HG02840 (cell line): Measurements from ENCODE around the gene CD300LF.
A peak's percentile ranks its signal among the peaks of the same experiment; 100 is the strongest.

Experiments
- ATAC-seq: cut with Tn5 transposase; IDR thresholded peaks from one replicate; pipeline ENCODE4 v1.9.1; 2021; ENCODE audit warnings: mild to moderate bottlenecking, moderate library complexity, moderate number of reproducible peaks; ENCODE audit not compliant: unreplicated experiment, low FRiP score

CD300LF gene

DNA sequence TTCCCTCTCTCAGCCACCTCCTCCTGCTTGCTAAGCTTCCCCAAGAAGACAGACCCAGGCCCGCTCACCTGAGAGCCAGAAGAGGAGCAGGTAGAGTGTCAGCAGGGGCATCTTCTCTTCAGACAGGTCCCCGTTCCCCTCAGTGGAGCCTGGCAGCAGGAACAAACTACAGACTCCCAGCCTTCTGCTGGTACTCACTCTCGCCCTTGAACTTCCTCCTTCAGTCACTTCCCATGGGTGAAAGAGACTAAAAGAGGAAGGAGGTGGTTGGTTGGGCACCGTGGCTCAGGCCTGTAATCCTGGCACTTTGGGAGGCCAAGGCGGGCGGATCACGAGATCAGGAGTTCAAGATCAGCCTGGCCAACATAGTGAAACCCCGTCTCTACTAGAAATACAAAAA is at the start of gene CD300LF:
Gene CD300LF (minus strand): TSS at position 168 of the 400 bp plus-strand sequence. CDS start 57 bp downstream, at position 111.
- ATAC-seq: no peak

DNA sequence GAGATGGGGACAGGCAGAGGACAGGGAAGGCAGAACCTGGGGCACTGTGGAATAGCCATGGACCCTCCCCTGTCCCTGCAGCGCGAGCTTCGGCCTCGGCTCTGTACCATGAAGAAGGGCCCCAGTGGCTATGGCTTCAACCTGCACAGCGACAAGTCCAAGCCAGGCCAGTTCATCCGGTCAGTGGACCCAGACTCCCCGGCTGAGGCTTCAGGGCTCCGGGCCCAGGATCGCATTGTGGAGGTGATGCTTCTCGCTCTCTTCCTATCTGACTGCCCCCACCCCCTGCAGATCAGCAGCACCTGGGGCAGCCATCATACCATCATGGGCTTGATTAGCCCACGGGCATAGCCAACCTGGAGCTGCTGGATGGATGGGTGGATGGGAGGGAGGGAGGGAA is 49.2 kb upstream of the CD300LF start:
- ATAC-seq: no peak

DNA sequence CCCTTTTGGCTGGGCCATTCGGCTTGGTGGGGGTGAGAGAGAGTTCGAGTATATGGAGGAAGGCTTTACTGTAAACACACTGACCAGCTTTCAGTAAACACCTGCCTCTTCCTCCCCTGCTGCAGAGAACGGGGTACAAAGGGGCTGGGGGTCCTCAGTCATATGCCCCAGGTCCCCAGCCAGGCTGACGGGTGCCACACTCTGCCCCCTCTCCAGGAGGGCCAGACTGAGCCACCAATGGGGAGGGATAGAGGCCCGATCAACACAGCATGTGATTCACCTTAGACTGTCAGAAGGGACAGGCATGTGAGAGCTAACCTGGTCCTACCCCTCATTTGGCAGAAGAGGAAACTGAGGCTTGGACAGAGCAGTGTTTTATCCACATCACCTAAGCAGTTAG is 48.7 kb upstream of the CD300LF start:
- ATAC-seq: no peak

DNA sequence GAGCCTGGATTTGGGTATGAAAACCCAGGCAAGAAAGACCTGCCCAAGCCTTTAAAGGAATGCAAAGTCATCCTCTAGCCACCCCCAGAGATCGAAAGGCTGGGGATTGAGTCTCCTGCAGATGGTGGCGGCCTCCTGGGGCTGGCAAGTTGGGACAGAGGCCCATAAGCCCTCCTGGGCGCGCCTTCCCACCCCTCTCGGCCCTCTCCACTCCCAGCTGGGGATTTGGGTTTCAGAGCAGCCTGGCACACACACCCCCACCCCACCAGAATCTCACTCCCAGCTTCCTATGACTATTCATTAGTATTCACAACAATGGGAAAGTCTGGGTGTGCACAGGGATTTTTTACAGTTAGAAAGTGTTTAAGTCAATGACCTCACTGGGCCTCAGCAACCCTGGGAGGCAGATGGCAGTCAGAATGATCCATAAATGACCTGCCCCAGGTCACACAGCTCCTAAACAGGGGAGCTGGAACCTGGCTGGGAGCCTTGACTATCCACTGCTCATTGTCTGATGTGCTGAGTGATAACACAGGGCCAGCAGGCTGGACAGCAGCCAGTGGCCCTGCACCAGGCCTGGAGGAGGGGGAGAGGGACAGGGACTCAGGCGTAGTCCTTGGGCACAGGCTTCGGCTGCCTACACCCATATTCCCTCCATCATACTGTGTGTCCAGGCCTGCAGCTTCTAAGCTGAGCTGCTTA is 47.8 kb upstream of the CD300LF start:
- ATAC-seq: no peak

DNA sequence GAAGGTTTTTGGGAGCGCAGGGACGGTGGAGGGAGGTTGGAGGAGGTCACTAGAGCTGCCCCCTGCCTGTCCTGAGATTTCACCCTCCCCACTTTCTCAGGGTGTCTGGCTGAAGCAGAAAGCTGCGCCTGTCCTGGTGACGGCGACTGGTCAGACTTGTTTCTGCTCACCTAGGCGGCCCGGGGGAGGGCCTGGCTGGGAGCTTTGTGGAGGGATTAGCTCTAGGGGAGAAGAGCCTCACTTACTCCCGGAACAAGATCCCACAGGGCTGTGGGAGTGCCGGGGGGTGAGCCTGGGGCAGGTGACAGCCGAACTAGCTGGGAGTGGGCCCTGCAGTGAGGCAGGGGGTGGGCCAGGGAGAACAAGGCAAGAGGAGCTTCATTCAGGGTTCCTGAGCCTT is 47.2 kb upstream of the CD300LF start:
- no peak for ATAC-seq

DNA sequence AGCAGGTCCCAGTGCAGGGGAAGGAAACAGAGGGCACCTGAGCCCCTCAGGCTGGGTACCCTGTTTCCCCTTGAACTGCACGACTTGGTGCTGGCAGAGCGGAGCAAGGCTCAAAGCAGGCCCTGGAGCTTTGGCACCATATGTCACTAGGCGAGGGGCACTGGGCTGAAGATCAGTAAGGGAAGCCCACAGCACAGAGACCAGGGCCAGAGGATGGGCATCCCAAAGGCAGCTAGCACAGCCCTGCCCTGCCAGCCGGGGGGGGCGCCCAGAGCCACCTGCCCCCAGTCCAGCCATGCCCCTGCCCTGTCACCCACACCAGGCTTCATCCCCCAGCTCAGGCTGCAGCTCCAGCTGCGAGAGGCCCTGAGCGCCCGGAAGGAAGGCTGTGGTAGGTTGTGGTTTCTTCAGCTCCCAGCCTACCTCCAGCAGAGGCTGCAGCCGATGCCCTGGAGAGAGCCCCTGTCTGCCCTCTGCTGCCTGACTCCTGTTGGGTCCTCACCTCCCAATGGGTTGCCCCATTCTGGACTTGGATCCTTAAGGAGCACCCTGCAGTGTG is 46.6 kb upstream of the CD300LF start:
- no peak for ATAC-seq

DNA sequence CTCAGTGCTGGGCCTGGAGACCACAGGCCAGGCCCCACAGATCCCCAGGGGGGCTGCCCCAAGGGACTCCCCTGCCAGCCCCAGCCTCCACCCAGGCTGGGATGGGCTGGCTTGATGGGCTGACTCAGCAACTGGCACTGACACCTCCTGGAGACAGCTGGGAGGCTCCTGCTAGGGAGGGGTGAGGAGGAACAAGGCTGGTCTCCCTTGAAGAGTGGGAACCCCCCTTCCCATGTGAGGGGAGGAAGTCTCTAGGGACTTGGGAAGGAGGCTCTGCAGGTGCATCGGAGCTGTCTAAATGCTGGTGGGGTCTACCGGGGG is 46.1 kb upstream of the CD300LF start:
- ATAC-seq: no peak

DNA sequence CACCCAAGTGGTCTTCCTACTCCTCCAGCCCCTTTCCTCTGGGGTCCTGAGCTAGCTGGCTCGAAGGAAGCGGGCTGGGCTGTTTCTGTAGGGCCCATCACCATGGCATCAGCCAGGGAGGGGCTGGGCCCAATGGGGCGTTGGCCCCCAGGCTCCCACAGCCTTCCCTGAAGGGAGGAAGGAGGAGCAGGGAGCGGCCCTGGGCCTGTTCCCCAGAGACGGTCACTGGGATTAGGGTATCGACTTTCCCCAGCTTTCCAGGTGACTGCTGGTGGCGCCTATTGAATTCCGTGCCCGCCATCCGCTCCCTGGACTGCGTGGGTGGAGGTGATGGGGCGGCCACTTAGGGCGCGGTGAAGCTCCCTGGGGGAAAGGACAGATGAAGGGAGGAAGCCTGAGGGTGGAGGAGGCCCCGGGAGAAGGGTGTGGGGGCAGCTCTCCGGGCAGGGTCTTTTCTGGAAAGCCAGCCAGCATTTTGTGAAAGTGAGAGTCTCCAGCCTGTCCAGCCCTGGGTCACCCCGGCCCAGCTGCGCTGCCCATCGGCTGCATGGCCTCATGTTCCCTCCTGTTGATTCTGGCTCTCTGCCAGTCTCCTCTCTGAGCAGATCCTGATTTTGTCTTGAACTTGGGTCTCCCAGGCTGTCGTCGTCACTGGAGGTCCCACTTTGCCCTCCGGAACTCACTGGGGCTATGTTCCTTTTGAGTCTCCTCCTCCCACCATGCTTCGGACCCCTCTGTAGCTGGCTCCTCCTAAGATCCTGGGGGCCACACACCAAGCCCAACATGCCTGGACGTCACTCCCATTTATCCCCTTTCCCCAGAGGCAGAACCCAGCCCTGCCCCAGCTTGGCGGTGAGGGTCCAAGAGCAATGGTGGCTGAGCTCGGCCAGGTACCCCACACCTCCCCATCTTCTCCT is 45.5 kb upstream of the CD300LF start:
- ATAC-seq: no peak

DNA sequence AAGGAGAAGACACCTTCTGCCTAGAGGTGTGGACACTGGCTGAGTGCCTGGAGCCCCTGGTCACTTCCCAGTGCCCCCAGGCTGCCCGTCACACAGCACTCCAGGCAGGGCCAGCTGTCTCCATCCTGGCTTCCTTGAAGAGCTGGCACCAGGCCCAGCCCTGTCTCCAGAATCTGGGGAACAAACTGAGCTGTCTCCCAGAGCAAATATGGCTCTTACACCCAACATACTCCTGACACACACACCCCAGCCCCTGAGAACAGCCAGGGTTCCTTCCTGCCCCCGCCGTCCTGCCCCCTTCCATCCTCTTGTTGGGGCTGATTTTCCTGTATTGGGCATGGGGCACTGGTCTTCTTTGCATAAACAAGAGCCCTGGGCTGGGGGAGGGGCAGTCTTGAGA is 44.8 kb upstream of the CD300LF start:
- ATAC-seq: no peak

DNA sequence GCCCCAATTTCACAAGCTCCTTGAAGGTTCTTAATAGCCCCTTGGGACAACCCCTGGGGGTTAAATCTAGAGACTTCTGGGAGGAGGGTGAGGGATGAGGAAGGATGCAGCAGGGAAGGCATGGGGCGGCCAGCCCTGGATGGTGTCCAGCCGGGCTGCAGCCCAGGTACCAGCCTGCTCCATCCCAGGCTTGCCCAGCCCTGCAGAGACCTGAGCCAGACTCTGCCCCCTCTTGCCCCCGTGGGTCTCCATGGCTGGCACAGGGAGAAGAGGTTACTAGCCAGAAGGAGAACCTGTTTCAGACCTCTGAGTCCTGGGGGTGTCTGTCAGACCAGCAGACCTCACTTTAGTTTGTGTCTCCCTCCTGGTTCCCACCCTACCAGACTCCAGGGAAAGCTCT is 44.2 kb upstream of the CD300LF start:
- ATAC-seq: no peak

DNA sequence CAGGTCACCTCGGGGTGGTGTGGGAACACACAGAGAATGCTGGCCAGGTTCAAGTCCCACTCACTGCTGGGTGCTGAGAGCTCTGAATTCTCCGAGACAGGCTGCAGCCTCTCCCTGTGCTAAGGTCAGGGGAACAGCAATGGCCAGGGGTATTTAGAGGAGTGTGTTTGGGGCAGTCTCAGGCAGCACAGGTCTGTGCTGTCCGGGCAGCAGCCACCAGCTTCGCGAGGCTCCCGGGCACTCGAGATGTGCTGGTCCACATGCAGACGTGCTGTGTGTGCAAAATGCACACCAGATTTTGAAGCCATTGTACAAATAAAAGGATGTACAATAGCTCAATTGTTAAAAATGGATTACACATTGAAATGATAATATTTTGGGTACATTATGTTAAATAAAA is 42.8 kb upstream of the CD300LF start:
- no peak for ATAC-seq

DNA sequence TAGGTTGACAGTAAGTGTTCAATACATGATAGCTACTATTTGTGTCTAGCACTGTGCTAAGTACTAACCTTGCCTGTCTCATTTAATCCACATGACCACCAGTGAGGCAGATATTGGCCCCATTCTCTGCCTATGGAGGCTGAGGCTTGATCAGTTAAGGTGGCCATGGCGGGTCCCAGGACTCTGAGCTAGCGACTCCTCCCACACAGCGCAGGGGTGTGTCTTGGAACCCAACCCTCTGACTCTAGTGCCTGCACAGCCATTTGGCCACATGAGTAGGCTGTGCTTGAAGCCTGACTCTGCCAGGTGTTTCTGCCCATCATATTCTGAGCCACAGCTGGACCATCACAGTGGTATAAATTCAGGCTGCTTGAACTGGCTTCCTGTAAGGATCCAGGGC is 42.1 kb upstream of the CD300LF start:
- no peak for ATAC-seq

DNA sequence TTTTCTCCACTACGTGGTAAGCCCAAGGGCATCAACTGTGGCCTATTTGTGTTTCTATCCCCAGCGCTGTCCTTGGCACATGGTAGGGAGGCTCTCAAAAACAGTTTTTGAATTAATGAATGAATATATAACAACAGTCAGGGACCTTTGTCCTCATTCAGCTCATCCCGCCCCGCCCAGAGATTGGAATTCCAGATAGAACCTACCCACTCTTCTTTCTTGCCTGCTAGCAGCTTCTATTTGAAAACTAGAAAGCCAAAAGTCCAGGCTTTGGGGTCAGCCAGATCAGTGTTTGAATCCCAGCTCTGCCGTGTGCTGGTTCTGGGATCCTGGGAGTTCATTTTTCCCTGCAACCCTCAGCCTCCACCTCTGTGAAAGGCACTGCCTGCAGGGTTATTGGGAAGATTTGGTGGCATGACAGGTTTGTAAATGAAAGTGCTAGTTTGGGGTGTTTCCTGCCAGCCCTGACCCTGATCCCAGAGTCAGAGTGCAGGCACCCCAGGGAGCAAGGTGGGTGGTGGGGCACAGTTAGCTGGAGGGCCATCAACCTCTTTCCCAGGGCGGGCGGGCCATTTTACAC is 40.2 kb upstream of the CD300LF start:
- ATAC-seq: no peak

DNA sequence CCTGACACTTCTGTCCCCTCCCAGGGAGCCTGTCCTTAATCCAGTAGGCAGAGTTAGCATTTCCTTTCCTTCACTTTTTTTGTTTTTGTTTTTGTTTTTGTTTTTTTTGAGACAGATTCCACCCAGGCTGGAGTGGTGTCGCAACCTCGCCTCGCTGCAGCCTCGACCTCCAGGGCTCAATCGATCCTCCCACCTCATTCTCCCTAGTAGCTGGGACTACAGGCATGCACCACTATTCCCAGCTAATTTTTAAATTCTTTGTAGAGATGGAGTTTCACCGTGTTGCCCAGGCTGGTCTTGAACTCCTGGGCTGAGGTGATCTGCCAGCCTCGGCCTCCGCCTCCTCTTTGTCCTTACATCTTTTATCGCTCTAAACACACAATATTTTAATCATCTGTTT is 39.7 kb upstream of the CD300LF start:
- ATAC-seq: no peak

DNA sequence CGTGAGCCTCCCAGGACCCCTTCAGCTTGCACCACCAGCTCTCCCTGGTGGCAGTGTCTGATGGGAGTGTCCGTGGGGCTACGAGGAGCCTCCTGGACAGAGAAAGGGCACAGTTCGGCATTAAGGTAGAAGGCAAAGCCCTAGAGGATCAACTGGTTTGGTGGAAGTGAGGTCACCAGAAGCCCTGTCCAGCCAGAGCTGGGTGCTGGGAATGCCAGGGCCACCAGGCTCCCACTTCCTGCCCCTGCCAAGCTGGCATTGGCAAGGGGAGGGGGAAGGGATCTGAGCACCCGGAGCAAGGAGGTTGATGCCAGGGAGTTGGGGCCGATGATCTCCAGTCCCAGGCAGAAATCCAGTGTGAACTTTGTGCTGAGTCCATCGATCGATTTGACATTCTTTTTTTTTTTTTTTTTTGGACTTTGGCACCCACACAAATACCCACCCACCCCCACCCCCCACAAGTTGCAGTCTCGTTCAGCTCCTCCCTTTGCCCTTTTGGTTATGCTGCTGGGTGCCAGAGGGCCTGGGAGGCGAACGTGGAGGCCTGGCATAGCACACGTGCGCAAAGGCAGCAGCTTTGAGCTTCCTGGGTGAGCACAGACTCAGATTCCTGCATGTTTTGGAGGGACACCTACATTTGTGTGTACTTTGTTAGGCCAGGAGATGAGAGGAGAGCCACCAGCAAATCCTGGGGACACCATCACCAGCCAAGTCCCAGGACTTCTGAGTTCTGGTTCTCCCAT is 37.8 kb upstream of the CD300LF start:
- ATAC-seq: no peak

DNA sequence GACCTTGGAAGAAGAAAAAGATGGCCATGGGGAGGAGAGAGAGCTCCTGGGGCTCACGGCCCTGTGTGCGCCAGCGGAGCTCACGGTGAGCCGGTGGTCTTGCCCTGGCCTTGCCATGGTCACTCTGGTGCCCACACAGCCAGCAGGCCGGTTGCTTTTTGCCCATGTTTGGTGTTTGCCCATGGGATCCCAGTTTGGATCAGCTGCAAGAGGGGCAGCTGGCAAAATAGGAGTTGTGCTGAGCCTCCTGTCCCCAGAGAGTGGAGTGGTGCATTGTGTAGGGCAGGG is 37.3 kb upstream of the CD300LF start:
- no peak for ATAC-seq

DNA sequence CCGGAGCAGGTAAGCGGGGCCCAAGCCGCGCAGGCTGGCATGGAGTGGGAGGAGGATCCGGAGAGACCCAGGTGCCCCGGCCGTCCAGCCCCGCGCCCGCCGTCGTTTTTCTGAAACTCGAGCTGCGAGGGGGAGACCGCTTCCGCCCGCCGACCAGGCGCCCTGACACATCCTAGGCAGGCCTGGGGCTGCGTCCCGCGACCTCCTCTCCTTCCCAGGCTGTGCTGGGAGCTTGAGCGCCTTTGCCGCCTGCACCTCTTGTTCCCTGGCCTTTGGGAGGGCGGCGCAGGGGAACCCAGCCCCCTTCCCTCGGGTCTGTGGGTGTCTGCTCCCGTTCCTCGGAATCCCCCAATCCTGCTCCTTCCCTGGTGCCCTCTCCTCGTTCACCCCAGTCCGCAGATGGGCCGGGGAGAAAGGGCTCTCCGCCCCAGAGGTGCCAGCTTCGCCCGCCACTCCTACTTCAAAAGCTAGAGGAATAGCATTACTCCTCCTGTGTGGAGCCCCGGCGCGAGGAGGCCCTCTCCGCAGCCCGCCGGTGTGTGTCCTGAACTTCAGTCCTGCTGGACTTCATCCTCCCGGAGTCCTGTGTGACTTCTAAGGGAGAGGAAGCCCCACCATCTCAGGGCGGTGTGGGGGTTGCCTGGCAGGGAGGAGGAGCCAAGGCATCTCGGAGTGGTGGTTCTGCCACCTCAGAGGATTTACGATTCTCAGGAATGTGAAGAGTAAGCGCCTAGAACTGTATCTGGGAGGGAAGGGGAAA is 36.7 kb upstream of the CD300LF start:
- ATAC-seq: peak; percentile 13

DNA sequence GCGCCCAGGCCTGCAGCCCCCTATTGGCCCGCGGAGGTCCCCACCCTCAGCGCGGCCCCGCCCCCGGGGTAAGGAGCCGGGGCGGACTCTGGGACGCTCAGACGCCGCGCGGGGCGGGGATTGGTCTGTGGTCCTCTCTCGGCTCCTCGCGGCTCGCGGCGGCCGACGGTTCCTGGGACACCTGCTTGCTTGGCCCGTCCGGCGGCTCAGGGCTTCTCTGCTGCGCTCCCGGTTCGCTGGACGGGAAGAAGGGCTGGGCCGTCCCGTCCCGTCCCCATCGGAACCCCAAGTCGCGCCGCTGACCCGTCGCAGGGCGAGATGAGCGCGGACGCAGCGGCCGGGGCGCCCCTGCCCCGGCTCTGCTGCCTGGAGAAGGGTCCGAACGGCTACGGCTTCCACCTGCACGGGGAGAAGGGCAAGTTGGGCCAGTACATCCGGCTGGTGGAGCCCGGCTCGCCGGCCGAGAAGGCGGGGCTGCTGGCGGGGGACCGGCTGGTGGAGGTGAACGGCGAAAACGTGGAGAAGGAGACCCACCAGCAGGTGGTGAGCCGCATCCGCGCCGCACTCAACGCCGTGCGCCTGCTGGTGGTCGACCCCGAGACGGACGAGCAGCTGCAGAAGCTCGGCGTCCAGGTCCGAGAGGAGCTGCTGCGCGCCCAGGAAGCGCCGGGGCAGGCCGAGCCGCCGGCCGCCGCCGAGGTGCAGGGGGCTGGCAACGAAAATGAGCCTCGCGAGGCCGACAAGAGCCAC is 36.0 kb upstream of the CD300LF start, which contains the start of gene NHERF1:
Gene NHERF1 (plus strand): TSS at position 100 of the 750 bp plus-strand sequence. CDS start 219 bp downstream, at position 319.
- peak; percentile 87 for ATAC-seq

DNA sequence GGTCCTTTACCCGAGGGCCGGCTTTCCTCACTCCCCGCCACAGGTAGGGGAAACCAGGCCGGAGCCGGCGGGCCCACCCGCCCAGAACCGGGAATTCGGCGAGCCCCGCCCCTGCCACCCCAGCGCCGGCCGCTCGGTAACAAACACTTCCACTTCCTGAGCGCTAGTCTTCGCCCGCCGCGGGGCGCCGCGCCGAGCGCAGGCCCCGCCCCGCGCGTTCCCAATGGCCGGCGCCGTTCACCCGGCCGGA is 35.5 kb upstream of the CD300LF start:
- ATAC-seq: no peak

DNA sequence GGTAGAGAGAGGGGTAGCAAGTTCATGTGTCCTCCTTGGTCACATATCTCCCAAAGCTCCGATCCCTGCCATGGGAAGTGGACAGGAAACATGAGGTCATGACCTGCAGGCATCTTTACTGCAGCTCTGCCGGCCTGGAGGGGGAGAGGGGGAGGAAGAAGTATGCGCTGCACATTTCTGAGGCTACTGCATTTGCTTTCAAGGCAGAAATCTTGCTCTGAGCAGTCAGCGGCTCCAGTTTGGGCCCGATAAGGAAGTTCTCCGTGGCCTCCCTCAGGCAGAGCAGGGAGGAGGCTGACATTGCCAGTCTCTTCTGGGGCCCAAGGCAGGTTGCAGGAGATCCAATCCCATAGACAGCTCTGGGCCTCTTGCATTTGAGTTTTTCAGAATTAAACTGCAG is 34.2 kb upstream of the CD300LF start:
- no peak for ATAC-seq
